ENCODE measurements around the gene CGNL1. TPM values are rescaled to one million over a fixed set of nuclear protein-coding genes. Genes with fewer than 3 reads are reported as not detected.

The CGNL1 gene
- total RNA-seq, 1 donor = under 0.01 TPM

DNA sequence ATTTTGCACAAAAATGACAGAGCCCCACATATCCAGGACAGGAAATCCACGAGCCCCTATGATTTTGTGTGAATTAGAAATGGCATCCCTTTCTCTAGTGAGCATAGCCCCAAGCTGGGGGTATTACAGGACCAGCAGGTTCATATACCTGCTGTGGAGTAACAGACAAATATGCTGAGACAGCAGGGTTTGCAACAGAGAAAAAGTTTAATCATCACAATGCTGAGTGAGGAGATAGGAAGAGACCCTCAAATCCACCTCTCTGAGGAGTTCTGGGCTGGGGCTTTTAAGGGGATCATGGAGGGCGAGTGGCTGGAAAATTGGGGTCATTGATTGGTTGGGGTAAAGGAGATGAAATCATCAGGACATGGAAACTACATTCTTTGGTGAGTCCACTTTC, 207.0 kb downstream of the CGNL1 start:
- Histone ChIP-seq H3K4me3 (ENCODE audit: low read length) (no peak overlapping the region), H3K4me1 (ENCODE audit: insufficient read depth, low read length) (peaks cover 22% of the 10 kb centered on the region), H3K27me3 (ENCODE audit: insufficient read depth, low read length) (peaks cover 2% of the 10 kb centered on the region), H3K9me3 (ENCODE audit: low read depth, low read length) (no peaks in the 10 kb centered on the region)

- Histone ChIP-seq H3K27me3 (ENCODE audit: insufficient read depth, low read length) (peaks cover 2% of the 10 kb centered on the region), H3K4me3 (ENCODE audit: low read length) (no peak overlapping the region), H3K9me3 (ENCODE audit: low read depth, low read length) (no peaks in the 10 kb centered on the region), H3K4me1 (ENCODE audit: insufficient read depth, low read length) (peaks cover 22% of the 10 kb centered on the region)
Measured at GRCh38 chr15:57583720-57584119, 207.4 kb downstream of the CGNL1 start.

- H3K9me3 ChIP-seq (ENCODE audit: low read depth, low read length) = no peaks in the 10 kb centered on the region
- peaks cover 27% of the 10 kb centered on the region for H3K4me1 ChIP-seq (ENCODE audit: insufficient read depth, low read length)
- peaks cover 5% of the 10 kb centered on the region for H3K27me3 ChIP-seq (ENCODE audit: insufficient read depth, low read length)
- no peak overlapping the region for H3K4me3 ChIP-seq (ENCODE audit: low read length)
Measured at GRCh38 chr15:57586661-57587424, 210.5 kb downstream of the CGNL1 start.

GRCh38 chr15:57589281-57589680, 213.0 kb downstream of the CGNL1 start:
- Histone ChIP-seq H3K9me3 (ENCODE audit: low read depth, low read length) (no peaks in the 10 kb centered on the region), H3K27me3 (ENCODE audit: insufficient read depth, low read length) (peaks cover 19% of the 10 kb centered on the region), H3K4me3 (ENCODE audit: low read length) (no peak overlapping the region), H3K4me1 (ENCODE audit: insufficient read depth, low read length) (peaks cover 30% of the 10 kb centered on the region)

GRCh38 chr15:57589754-57590153, 213.4 kb downstream of the CGNL1 start:
- H3K27me3 ChIP-seq (ENCODE audit: insufficient read depth, low read length) = peaks cover 19% of the 10 kb centered on the region
- no peak overlapping the region for H3K4me3 ChIP-seq (ENCODE audit: low read length)
- peaks cover 30% of the 10 kb centered on the region for H3K4me1 ChIP-seq (ENCODE audit: insufficient read depth, low read length)

DNA sequence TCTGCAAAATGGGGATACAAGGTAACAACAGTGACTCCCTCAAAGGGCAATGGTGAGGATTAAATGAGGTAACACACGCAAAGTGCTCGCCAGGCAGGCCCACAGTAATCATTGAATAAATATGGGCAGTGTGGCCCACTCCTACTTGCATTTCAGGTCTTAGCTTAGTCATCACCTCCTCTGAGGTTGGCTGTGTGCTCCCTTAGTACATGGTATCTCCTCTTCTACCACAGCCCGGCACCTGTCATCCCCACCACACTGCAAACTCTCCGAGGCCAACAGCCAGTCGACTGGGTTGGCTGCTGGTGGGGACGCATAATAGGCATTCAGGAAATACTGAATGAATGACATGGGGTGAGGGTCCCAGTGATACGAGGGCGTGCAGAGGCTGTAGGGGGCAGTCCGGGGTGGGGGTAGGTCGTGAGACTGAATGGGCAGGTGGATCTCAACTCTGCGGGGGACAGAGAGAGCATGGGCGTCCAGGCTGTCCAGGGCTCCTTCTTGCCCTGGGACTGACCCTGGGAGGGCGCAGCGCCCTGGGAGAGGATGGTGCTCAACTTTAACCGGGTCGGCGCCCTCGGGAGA, 215.0 kb downstream of the CGNL1 start:
- Histone ChIP-seq H3K9me3 (ENCODE audit: low read depth, low read length) (no peaks in the 10 kb centered on the region), H3K27me3 (ENCODE audit: insufficient read depth, low read length) (peaks cover 19% of the 10 kb centered on the region), H3K4me3 (ENCODE audit: low read length) (no peak overlapping the region), H3K4me1 (ENCODE audit: insufficient read depth, low read length) (peaks cover 25% of the 10 kb centered on the region)

More at GRCh38 chr15:57589754-57590153, 213.4 kb downstream of the CGNL1 start:
- no peaks in the 10 kb centered on the region for H3K9me3 ChIP-seq (ENCODE audit: low read depth, low read length)

- Histone ChIP-seq H3K9me3 (ENCODE audit: low read depth, low read length) (no peaks in the 10 kb centered on the region), H3K27me3 (ENCODE audit: insufficient read depth, low read length) (peaks cover 19% of the 10 kb centered on the region), H3K4me3 (ENCODE audit: low read length) (peak within 1 kb of the TSS; percentile 20), H3K4me1 (ENCODE audit: insufficient read depth, low read length) (peaks cover 20% of the 10 kb centered on the region)
Measured at GRCh38 chr15:57591822-57592367, 215.6 kb downstream of the CGNL1 start, which contains the start of gene MYZAP. MYZAP (plus strand) TSS chr15:57591904; CDS start chr15:57592035, 131 bp downstream.

DNA sequence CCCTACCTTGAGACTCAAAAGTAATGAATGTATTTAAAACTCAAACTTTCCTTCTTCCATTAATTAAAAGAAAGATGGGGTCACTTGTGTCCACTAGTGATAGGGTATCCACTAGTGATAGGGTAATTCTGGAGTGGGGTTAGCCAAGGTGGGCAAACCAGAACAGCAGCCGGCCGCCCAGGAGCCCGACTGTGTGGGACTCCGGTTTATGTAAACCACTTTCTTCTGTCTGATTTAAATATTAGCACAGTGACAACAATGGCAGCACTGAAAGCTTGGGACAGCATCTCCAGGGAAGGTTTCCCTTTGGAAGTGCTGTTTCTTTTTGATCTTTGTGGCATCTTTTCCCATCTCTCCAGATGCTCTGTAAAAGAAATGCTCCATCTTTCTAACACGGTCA, 216.1 kb downstream of the CGNL1 start:
- peaks cover 19% of the 10 kb centered on the region for H3K27me3 ChIP-seq (ENCODE audit: insufficient read depth, low read length)
- no peaks in the 10 kb centered on the region for H3K9me3 ChIP-seq (ENCODE audit: low read depth, low read length)
- H3K4me3 ChIP-seq (ENCODE audit: low read length) = no peak overlapping the region
- peaks cover 15% of the 10 kb centered on the region for H3K4me1 ChIP-seq (ENCODE audit: insufficient read depth, low read length)

DNA sequence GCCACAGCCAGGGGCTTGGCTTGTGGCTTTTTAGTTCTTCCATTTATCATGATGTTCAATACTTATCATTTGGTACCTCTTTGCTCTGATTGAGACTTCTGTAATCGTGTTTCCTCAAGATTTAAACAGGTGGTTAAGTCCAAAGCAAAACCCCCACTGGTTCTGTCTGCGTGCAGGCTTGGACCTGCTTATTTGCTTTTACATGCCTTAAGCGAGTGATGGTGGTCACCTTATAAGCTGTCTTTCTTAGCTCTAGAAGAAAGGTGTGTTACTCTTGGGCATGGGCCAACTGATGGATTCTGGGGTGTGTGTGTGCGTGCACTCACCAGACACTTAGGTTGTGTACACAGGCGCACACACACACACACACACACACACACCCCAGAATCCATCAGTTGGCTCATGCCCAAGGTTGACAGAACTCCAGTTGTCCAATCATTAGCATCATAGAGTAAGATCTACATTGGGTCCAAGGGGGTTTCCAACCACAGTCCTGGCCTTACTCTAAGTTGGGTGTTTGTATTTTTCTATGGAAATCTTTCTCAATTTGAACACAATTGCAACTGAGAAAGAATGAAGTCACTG, 216.6 kb downstream of the CGNL1 start:
- H3K4me1 ChIP-seq (ENCODE audit: insufficient read depth, low read length) = peaks cover 10% of the 10 kb centered on the region
- peaks cover 19% of the 10 kb centered on the region for H3K27me3 ChIP-seq (ENCODE audit: insufficient read depth, low read length)
- no peaks in the 10 kb centered on the region for H3K9me3 ChIP-seq (ENCODE audit: low read depth, low read length)
- no peak overlapping the region for H3K4me3 ChIP-seq (ENCODE audit: low read length)

DNA sequence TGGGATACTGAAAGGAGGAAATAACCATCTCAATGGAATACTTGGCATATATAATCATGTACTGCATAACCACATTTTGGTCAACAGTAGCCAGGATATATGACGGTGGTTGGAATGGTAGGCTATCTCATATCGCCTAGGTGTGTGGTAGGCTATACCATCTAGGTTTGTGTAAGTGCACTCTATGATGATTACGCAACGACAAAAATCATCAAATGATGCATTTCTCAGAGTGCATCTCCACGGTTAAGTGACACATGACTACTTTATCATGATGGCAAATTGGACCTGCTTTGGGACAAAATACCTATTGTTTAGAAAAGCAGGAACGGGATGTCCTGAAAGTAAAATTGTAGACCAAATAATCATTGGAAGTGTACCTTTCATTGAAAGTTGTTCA, 218.2 kb downstream of the CGNL1 start:
- Histone ChIP-seq H3K9me3 (ENCODE audit: low read depth, low read length) (no peaks in the 10 kb centered on the region), H3K4me1 (ENCODE audit: insufficient read depth, low read length) (peaks cover 8% of the 10 kb centered on the region), H3K27me3 (ENCODE audit: insufficient read depth, low read length) (peaks cover 19% of the 10 kb centered on the region), H3K4me3 (ENCODE audit: low read length) (no peak overlapping the region)

DNA sequence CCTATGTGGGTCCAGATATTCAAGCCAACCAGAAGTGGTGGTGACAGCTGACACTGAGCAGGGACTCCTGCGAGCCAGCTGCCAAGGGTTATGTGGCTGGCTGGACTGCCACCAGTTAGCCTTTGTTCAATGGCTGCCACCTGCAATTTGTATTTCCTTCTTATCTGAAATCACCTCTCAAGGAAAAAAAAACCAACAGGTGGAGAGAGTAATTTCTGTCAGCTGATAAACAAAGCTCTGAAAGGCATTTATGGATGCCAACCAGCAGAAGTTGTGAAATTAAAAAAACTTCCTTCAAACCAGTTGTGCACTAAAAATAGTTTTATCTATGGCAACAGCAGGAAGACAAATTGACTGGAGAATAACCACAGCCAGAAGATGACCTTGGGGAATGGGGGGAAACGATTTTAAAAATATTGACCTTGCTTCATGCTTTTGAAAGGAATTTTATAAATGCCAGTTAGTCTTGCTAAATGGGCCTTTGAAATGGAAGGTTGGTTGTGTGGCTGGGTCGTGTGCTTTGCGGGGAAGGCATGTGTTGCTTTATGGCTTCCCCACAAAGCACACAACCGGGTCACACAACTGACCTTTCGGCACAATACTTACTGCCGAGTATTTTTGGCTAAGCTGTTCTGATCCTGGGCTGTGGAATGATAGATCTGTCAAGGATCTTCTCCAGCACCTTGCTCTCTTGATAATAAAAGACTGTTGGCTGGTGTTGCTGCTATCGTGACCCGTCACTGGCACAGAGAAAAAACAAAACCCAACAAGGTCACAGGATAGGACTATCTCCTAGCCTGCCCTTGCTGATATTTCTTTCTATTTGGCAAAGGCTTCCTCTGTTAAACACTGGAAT, 218.9 kb downstream of the CGNL1 start:
- Histone ChIP-seq H3K27me3 (ENCODE audit: insufficient read depth, low read length) (peaks cover 19% of the 10 kb centered on the region), H3K9me3 (ENCODE audit: low read depth, low read length) (no peaks in the 10 kb centered on the region), H3K4me1 (ENCODE audit: insufficient read depth, low read length) (peaks cover 8% of the 10 kb centered on the region), H3K4me3 (ENCODE audit: low read length) (no peak overlapping the region)

DNA sequence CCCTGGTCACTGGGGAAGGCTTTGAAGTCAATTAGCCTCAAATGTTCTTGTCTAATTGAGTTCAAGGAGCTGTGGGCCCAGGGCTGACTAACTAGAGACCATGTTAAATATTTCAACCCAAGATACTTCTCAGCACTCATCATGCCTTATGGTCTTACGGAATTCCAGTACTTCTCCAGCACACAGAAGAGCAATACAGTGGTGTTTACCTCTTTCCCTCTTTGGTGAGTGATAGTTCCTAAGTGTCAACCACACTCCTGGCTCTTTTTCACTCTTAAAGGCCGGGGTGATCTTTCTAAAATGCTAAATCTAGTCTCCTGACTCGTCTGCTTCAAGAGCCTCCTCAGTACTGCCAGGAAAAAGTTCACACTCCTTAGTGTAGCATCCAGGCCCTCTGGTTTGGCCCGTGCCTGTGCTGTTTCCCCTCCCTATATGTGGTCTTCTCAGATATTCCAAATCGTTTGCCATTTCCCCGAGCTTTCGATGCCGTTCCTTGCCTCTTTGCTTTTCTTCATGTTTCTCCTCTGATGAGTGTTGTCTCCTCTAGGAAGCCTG, 220.1 kb downstream of the CGNL1 start:
- Histone ChIP-seq H3K4me3 (ENCODE audit: low read length) (no peak overlapping the region), H3K4me1 (ENCODE audit: insufficient read depth, low read length) (peaks cover 5% of the 10 kb centered on the region), H3K27me3 (ENCODE audit: insufficient read depth, low read length) (peaks cover 15% of the 10 kb centered on the region), H3K9me3 (ENCODE audit: low read depth, low read length) (no peaks in the 10 kb centered on the region)

- Histone ChIP-seq H3K4me3 (ENCODE audit: low read length) (no peak overlapping the region), H3K4me1 (ENCODE audit: insufficient read depth, low read length) (peaks cover 2% of the 10 kb centered on the region), H3K9me3 (ENCODE audit: low read depth, low read length) (no peaks in the 10 kb centered on the region), H3K27me3 (ENCODE audit: insufficient read depth, low read length) (peaks cover 13% of the 10 kb centered on the region)
Measured at GRCh38 chr15:57596978-57597377, 220.7 kb downstream of the CGNL1 start.

DNA sequence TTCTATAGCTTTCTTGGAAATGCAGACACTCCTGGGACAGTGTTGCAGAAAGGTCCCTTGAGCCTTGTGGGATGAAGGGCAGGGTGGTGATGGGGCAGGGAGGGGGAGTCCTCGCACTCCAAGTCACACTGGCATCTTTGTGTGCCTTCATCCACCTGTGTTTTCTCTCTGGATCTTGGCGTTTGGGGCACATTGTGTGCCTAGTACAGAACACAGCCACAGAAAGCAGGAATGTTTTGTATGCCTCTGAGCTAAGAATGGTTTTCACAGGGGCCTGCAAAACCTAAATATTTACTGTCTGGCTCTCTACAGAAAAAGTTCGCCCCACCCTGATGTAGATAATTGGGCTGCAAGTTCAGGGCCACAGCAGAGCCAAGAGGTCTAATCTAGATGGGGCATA, 221.1 kb downstream of the CGNL1 start:
- no peak overlapping the region for H3K4me3 ChIP-seq (ENCODE audit: low read length)
- no peaks in the 10 kb centered on the region for H3K9me3 ChIP-seq (ENCODE audit: low read depth, low read length)
- H3K4me1 ChIP-seq (ENCODE audit: insufficient read depth, low read length) = no peaks in the 10 kb centered on the region
- H3K27me3 ChIP-seq (ENCODE audit: insufficient read depth, low read length) = peaks cover 8% of the 10 kb centered on the region

All from mononuclear cell (primary cell).